ENCODE data around the gene SAP30L.

DNA sequence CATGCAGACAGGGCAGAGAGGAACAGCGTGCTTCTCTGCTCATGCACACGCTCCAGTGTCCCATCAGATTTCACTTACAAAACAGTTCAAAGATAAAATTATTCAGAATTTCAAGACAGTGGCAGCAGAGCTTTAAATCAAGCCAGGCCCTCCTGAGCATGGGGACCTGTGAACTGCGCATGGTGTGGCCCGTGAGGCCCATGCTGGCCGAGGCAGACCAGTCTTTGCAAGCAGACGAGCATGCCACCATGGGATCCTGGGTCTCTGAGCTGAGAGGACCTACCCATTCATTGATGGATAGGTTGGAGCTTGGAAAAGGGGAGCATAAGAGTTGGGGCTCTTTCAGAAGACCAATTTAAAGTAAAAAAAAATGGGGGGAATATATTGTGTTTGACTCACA lies 35.0 kb upstream of the SAP30L start:
- no peak for TF ChIP-seq EZH2 (IDR thresholded peaks at IDR 0.05; ENCODE audit: insufficient read depth, poor library complexity, severe bottlenecking)
- no peak for TF ChIP-seq EZH2phosphoT487 (IDR thresholded peaks at IDR 0.05; ENCODE audit: insufficient read depth, low read depth)
